K562 (cell line): Measurements from ENCODE around the gene USP2. TPM values are rescaled to one million over a fixed set of nuclear protein-coding genes. Genes with fewer than 3 reads are reported as not detected.
A peak's percentile ranks its signal among the peaks of the same experiment; 100 is the strongest.

Source experiments
- AFF1 ChIP-seq, 2 experiments: fragments of 450-650 bp; IDR thresholded peaks; 2 replicates each; pipeline ENCODE4 v1.6.1; 2018; ENCODE audit warnings: mild to moderate bottlenecking in 2 of 2, low read depth in 1 of 2; ENCODE audit not compliant: partially characterized antibody in 2 of 2
- BCL6 ChIP-seq: fragments of 250-450 bp; sonication (Bioruptor Pico); IDR thresholded peaks from 2 replicates; pipeline ENCODE4 v1.4.0; 2020
- E4F1 ChIP-seq: fragments of 250-450 bp; sonication (Bioruptor Pico); IDR thresholded peaks from 2 replicates; pipeline ENCODE4 v1.5.0; 2021; ENCODE audit warnings: mild to moderate bottlenecking, borderline replicate concordance
- ELK1 ChIP-seq: sonication (generic); formaldehyde crosslinking; IDR thresholded peaks from 2 replicates; pipeline ENCODE4 v1.8.1; 2022; ENCODE audit warnings: missing genetic modification reagents
- LEF1 ChIP-seq: fragments of 450-650 bp; IDR thresholded peaks from 2 replicates; pipeline ENCODE4 v1.6.1; 2016; ENCODE audit warnings: mild to moderate bottlenecking
- NCOA6 ChIP-seq: fragments of 450-650 bp; IDR thresholded peaks from 2 replicates; pipeline ENCODE4 v1.6.1; 2017; ENCODE audit warnings: mild to moderate bottlenecking
- PML ChIP-seq: IDR thresholded peaks from 2 replicates; pipeline ENCODE4 v1.6.1; 2012; ENCODE audit warnings: low read length, inconsistent platforms
- VEZF1 ChIP-seq: fragments of 200-800 bp; sonication (Bioruptor generic); IDR thresholded peaks from 2 replicates; pipeline ENCODE4 v1.6.1; 2017; ENCODE audit warnings: missing genetic modification characterization, missing compliant biosample characterization
- ZBTB7A ChIP-seq: IDR thresholded peaks from 2 replicates; pipeline ENCODE4 v1.6.1; 2011; ENCODE audit warnings: low read depth, mild to moderate bottlenecking, low read length, moderate library complexity, borderline replicate concordance; ENCODE audit not compliant: control insufficient read depth
- ZNF609 ChIP-seq: sonication (generic); formaldehyde crosslinking; IDR thresholded peaks from 2 replicates; pipeline ENCODE4 v1.8.1; 2023; ENCODE audit warnings: missing genetic modification reagents, mild to moderate bottlenecking, borderline replicate concordance
- polyA plus RNA-seq, 8 experiments: library from polyadenylated mRNA; depleted of rRNA in 4 of 8; stranded (reverse) in 5 of 8; unstranded in 3 of 8; fragments of >200 nt; fragmentation: Nextera tagmentation in 2 of 8; fragmentation: Illumina TruSeq in 1 of 8; extraction: Ambion mirVana in 2 of 8; extraction: Trizol in 1 of 8; gene quantifications; 2 replicates each; pipeline versions ENCODE4 v1.2.1 to v1.2.3, GENCODE V29; 2011 to 2014; ENCODE audit warnings: inconsistent platforms in 1 of 8, missing spikeins in 1 of 8
- total RNA-seq, 7 experiments: library from RNA; depleted of rRNA in 6 of 7; stranded (reverse); fragments of >200 nt in 6 of 7; fragmentation: Illumina TruSeq in 2 of 7; extraction: Trizol in 2 of 7; gene quantifications; 2 replicates each; pipeline versions ENCODE4 v1.2.1 to v1.2.3, GENCODE V29; 2011 to 2021; ENCODE audit warnings: low replicate concordance in 1 of 7

Gene USP2
- total and polyA plus RNA-seq, 9 of the 15 experiments (the other 6 are each of a cell fraction or from before 2014, with no cell fraction given) = 2.8 to 16.9 (median 3.9) TPM

GRCh38 chr11:119361056-119361787 lies 20.3 kb downstream of the USP2 start (continued):
- TF ChIP-seq ZNF609 (no peak), ZBTB7A (no peak), VEZF1 (CRISPR knock-in tag) (peak; percentile 83), NCOA6 (no peak), PML (no peak), LEF1 (peak; percentile 74), AFF1 (IDR thresholded peaks at IDR 0.05; ENCODE audit: low read depth in 1 of 2, partially characterized antibody in 2 of 2) (no peak), BCL6 (CRISPR knock-in tag) (no peak), ELK1 (no peak), E4F1 (CRISPR knock-in tag) (no peak)
